GM12892 (cell line): ENCODE results near the gene ZNHIT6.

Experiments
- POLR2A ChIP-seq: IDR thresholded peaks from 2 replicates; pipeline ENCODE4 v1.6.1; 2011; ENCODE audit warnings: low read depth, low read length, control low read depth
- POLR2AphosphoS5 ChIP-seq: IDR thresholded peaks from 2 replicates; pipeline ENCODE4 v1.6.1; 2011; ENCODE audit warnings: low read depth, low read length, control low read depth
- TAF1 ChIP-seq: IDR thresholded peaks from 2 replicates; pipeline ENCODE4 v1.6.1; 2011; ENCODE audit warnings: low read depth, mild to moderate bottlenecking, control low read depth, low read length, borderline replicate concordance

DNA sequence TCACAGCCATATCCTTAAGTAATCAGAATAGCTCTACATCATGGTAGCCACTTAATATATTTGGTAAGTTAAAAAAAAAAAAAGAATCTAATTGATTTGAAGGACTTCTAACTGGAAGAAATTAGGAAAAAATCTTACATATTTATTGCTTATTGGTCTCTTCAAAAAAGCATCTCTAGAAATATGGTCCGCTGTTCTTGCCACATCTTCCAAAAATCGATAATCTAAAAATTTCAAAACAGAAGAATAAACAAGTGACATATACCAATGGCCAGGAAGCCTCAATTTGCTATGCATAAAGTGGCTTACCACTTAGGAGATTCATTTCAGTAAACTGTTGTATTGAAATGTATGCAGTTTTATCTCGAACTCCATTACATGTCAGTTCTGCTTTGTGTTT is 2.3 kb downstream of the ZNHIT6 start:
- TF ChIP-seq POLR2A (no peak), POLR2AphosphoS5 (no peak), TAF1 (no peak)
